ENCODE data around the gene FGD3. TPM values are rescaled to one million over a fixed set of nuclear protein-coding genes. Genes with fewer than 3 reads are reported as not detected.

The FGD3 gene
- total RNA-seq, 2 donors from 2014 or later: 9.9 to 13.7 TPM

GRCh38 chr9:93045521-93045920 is 98.2 kb downstream of the FGD3 start:
- Histone ChIP-seq H3K36me3 (no peaks in the 10 kb centered on the region), H3K4me3 (no peak overlapping the region), H3K27ac (no peak overlapping the region), H3K9me3 (no peaks in the 10 kb centered on the region), H3K4me1 (ENCODE audit: control insufficient read depth in 1 of 2, low read depth in 2 of 2) (peaks cover 0 to 8% of the 10 kb centered on the region in 2 donors), H3K27me3 (replicated peaks; ENCODE audit: insufficient read depth) (no peaks in the 10 kb centered on the region)
- no peak for ATAC-seq (ENCODE audit: insufficient number of reproducible peaks, low FRiP score, low read depth)
- no peak for DNase-seq (ENCODE audit: low spot score)
- TF ChIP-seq CTCF (IDR thresholded peaks at IDR 0.05): no peak

GRCh38 chr9:93048566-93049448 is 101.5 kb downstream of the FGD3 start:
- Histone ChIP-seq H3K4me3 (no peak overlapping the region), H3K27ac (no peak overlapping the region), H3K36me3 (no peaks in the 10 kb centered on the region), H3K4me1 (ENCODE audit: control insufficient read depth in 1 of 2, low read depth in 2 of 2) (peaks cover 8 to 39% of the 10 kb centered on the region in 2 donors), H3K27me3 (replicated peaks; ENCODE audit: insufficient read depth) (no peaks in the 10 kb centered on the region), H3K9me3 (no peaks in the 10 kb centered on the region)
- TF ChIP-seq CTCF (IDR thresholded peaks at IDR 0.05): no peak
- DNase-seq (ENCODE audit: low spot score) (no peak), ATAC-seq (ENCODE audit: insufficient number of reproducible peaks, low FRiP score, low read depth) (no peak)

- H3K4me3 ChIP-seq: no peak overlapping the region
- no peaks in the 10 kb centered on the region for H3K36me3 ChIP-seq
- H3K27me3 ChIP-seq (replicated peaks; ENCODE audit: insufficient read depth): no peaks in the 10 kb centered on the region
- ATAC-seq (ENCODE audit: insufficient number of reproducible peaks, low FRiP score, low read depth): no peak
- H3K27ac ChIP-seq: no peak overlapping the region
- H3K9me3 ChIP-seq: no peaks in the 10 kb centered on the region
- no peak for TF ChIP-seq CTCF (IDR thresholded peaks at IDR 0.05)
- DNase-seq (ENCODE audit: low spot score): no peak
- H3K4me1 ChIP-seq (ENCODE audit: control insufficient read depth in 1 of 2, low read depth in 2 of 2): peaks cover 15 to 46% of the 10 kb centered on the region in 2 donors
These were observed 102.2 kb downstream of the FGD3 start for GRCh38 chr9:93049491-93049890.

GRCh38 chr9:93050231-93050630 is 102.9 kb downstream of the FGD3 start:
- DNase-seq (ENCODE audit: low spot score) (no peak), ATAC-seq (ENCODE audit: insufficient number of reproducible peaks, low FRiP score, low read depth) (no peak)
- no peak for TF ChIP-seq CTCF (IDR thresholded peaks at IDR 0.05)
- Histone ChIP-seq H3K4me3 (no peak overlapping the region), H3K9me3 (no peaks in the 10 kb centered on the region), H3K27me3 (replicated peaks; ENCODE audit: insufficient read depth) (no peaks in the 10 kb centered on the region), H3K36me3 (no peaks in the 10 kb centered on the region), H3K27ac (peak overlapping the region; percentile 92 to 93), H3K4me1 (ENCODE audit: control insufficient read depth in 1 of 2, low read depth in 2 of 2) (peaks cover 20 to 53% of the 10 kb centered on the region in 2 donors)

GRCh38 chr9:93051680-93052089 is 104.4 kb downstream of the FGD3 start:
- Histone ChIP-seq H3K4me3 (peak overlapping the region; percentile 18), H3K4me1 (ENCODE audit: control insufficient read depth in 1 of 2, low read depth in 2 of 2) (peaks cover 20 to 57% of the 10 kb centered on the region in 2 donors), H3K27me3 (replicated peaks; ENCODE audit: insufficient read depth) (no peaks in the 10 kb centered on the region), H3K27ac (peak overlapping the region; percentile 92 to 93), H3K36me3 (no peaks in the 10 kb centered on the region), H3K9me3 (no peaks in the 10 kb centered on the region)
- DNase-seq (ENCODE audit: low spot score) (peak; percentile 38), ATAC-seq (ENCODE audit: insufficient number of reproducible peaks, low FRiP score, low read depth) (peak; percentile 98)
- no peak for TF ChIP-seq CTCF (IDR thresholded peaks at IDR 0.05)

Data from thoracic aorta (tissue), 2 donors.